A673 (cell line): ENCODE data around the gene ZSCAN10.
"Not testable (repeated sequence)": the region's sequence is repeated elsewhere in the genome, so short reads cannot be mapped to it uniquely, and the experiment has no call there.

Experiments used
- CTCF ChIP-seq: fragments of 300-800, 200-600 bp; sonication (generic); conservative IDR thresholded peaks from 2 replicates; pipeline ENCODE4 v1.5.1; 2017; ENCODE audit warnings: low read depth, mild to moderate bottlenecking, antibody characterized with exemption, low read length, moderate library complexity, mixed read lengths
- EZH2 ChIP-seq: fragments of 200-600 bp; sonication (generic); IDR thresholded peaks from 2 replicates; pipeline ENCODE4 v1.6.1; 2017; ENCODE audit warnings: borderline replicate concordance, low read depth, mild to moderate bottlenecking, mixed read lengths, antibody characterized with exemption, low read length; ENCODE audit not compliant: poor library complexity, severe bottlenecking

GRCh38 chr16:3055734-3056115, 43.4 kb downstream of the ZSCAN10 start:
- TF ChIP-seq CTCF, EZH2: not testable (repeated sequence)
